GM12872 (cell line): ENCODE measurements around the gene SERP1.

Source experiments
- TF ChIP-seq, protein P1 (sequence below): IDR thresholded peaks from 3 replicates; pipeline ENCODE4 v1.5.1; 2011; ENCODE audit warnings: low read depth, mild to moderate bottlenecking, low read length, moderate library complexity; ENCODE audit not compliant: insufficient read depth

The SERP1 gene

DNA sequence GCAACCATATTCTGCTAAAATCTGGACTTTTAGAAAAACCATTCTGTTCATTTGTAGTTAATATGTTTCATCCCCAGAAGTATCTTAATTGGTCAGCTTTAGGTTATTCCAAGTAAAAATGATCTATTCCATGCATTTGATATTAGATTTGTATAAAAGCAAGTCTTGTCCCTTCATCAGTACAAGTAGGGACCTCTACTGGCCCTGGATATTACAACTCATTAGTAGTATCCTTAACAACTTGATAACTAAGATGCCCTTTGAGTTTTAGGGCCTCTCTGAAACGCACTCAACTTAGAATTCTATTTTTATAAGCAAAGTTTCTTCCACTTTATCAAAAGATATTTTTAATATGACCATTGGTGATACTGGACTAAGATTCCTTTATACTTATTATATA is 31.6 kb upstream of the SERP1 start:
- TF ChIP-seq, protein P1, sequence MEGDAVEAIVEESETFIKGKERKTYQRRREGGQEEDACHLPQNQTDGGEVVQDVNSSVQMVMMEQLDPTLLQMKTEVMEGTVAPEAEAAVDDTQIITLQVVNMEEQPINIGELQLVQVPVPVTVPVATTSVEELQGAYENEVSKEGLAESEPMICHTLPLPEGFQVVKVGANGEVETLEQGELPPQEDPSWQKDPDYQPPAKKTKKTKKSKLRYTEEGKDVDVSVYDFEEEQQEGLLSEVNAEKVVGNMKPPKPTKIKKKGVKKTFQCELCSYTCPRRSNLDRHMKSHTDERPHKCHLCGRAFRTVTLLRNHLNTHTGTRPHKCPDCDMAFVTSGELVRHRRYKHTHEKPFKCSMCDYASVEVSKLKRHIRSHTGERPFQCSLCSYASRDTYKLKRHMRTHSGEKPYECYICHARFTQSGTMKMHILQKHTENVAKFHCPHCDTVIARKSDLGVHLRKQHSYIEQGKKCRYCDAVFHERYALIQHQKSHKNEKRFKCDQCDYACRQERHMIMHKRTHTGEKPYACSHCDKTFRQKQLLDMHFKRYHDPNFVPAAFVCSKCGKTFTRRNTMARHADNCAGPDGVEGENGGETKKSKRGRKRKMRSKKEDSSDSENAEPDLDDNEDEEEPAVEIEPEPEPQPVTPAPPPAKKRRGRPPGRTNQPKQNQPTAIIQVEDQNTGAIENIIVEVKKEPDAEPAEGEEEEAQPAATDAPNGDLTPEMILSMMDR: no peak

DNA sequence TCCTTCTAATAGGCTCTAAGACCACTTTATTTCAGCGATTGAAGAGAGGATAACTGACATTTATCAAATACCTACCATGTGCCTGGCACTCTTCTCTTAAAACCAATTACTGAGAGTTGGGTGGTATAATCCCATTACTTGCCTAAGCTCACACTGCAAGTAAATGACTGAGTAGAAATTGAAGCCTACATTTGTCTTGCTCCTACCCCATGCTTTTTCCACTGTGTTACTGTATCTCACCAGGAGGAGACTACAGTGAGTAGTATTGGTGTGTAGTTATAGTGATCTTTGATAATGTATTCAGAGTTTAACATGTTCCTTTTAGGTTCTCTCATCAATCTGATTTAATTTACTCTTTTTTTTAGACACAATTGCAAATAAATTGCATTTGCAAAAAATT is 21.0 kb upstream of the SERP1 start:
- TF ChIP-seq, protein P1: no peak

DNA sequence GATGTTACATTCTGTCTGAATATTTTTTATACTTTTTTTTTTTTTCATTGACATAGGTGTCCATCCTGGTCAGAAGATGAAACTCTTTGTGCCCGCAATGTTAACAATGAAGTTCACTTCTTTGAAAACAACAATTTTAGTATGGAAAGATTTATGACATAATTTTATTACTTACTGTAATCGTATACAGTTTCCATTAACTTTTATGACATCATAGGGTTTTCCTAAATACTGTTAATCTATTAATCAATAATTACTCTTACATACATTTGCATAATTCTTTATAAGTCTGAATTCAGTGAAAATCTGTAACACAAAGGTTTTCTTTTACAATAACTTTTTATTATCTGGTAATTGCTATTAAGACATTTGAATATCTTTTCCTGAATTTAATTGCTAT is 17.9 kb upstream of the SERP1 start:
- TF ChIP-seq, protein P1: no peak

GRCh38 chr3:150557725-150558124 is 11.4 kb upstream of the SERP1 start:
- TF ChIP-seq, protein P1: no peak

GRCh38 chr3:150556792-150557191 is 10.5 kb upstream of the SERP1 start:
- TF ChIP-seq, protein P1: no peak

DNA sequence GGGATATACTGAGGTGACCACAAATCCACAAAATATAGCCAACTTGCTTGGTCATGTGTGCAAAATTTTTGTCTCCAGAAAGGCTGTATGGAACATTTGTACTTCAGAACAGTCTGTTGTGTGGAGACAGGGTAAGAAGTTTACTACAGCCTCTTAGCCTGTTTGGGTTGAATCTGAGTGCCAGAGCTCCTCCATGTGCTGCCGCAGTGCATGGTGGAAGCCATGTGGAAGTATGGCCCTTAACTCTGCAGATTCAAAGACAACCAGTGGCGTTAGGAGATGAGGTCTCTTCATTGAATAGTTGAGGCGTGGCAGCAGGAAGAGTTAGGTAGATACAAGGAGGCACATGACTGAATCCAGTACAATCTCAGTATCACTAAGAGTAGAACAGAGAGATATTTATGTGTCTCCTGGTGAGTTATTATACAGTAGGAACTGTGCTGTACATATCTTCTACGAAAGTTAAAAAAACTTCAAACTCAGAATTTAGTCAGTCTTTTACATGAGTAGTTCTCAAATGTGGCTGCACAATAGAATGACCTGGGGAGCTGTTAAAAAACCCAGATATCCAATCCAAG is 9.7 kb upstream of the SERP1 start:
- TF ChIP-seq, protein P1: no peak

- TF ChIP-seq, protein P1: no peak
Observed at GRCh38 chr3:150547045-150547741, 897 bp upstream of the SERP1 start.
